Liver (tissue), 9 donors: Measurements from ENCODE around the gene TPM3. TPM values are rescaled to one million over a fixed set of nuclear protein-coding genes. Genes with fewer than 3 reads are reported as not detected.

Experiments used
- DNase-seq: peaks from one replicate; pipeline ENCODE4 v3.0.0-alpha.2; 2017; ENCODE audit warnings: low spot score
- H3K27ac ChIP-seq, 2 donors: one replicate each; pipeline ENCODE4 v1.7.0; 2013; ENCODE audit warnings: inconsistent platforms in 2 of 2, low read length in 2 of 2, control low read depth in 1 of 2, low read depth in 1 of 2, mild to moderate bottlenecking in 1 of 2
- H3K27me3 ChIP-seq, 4 donors: one replicate each; pipeline versions ENCODE4 v1.6.1 to v1.7.0; 2013; ENCODE audit warnings: low read length in 3 of 4, inconsistent platforms in 1 of 4, mild to moderate bottlenecking in 1 of 4, moderate library complexity in 1 of 4; ENCODE audit not compliant: control insufficient read depth in 4 of 4, insufficient read depth in 4 of 4
- H3K36me3 ChIP-seq, 4 donors: one replicate each; pipeline versions ENCODE4 v1.6.1 to v1.7.0; 2013; ENCODE audit warnings: low read length in 3 of 4, mild to moderate bottlenecking in 3 of 4, low read depth in 1 of 4, moderate library complexity in 1 of 4; ENCODE audit not compliant: control insufficient read depth in 4 of 4, insufficient read depth in 3 of 4
- H3K4me1 ChIP-seq, 4 donors: one replicate each; pipeline versions ENCODE4 v1.6.1 to v1.7.0; 2013; ENCODE audit warnings: low read length in 3 of 4, mild to moderate bottlenecking in 3 of 4, moderate library complexity in 1 of 4; ENCODE audit not compliant: control insufficient read depth in 4 of 4, insufficient read depth in 4 of 4
- H3K4me3 ChIP-seq, 3 donors: one replicate each; pipeline versions ENCODE4 v1.6.1 to v1.7.0; 2013; ENCODE audit warnings: low read length in 3 of 3, control low read depth in 1 of 3, low read depth in 1 of 3, mild to moderate bottlenecking in 1 of 3
- H3K9ac ChIP-seq, 2 donors: one replicate each; pipeline ENCODE4 v1.7.0; 2013; ENCODE audit warnings: low read length in 2 of 2, mild to moderate bottlenecking in 2 of 2, moderate library complexity in 2 of 2, control low read depth in 1 of 2, low read depth in 1 of 2
- H3K9me3 ChIP-seq, 4 donors: one replicate each; pipeline versions ENCODE4 v1.6.1 to v1.7.0; 2013; ENCODE audit warnings: low read length in 3 of 4; ENCODE audit not compliant: control insufficient read depth in 4 of 4
- EGR1 ChIP-seq, 2 donors: IDR thresholded peaks; 2 replicates each; pipeline ENCODE4 v1.6.1; 2016 to 2018; ENCODE audit warnings: antibody characterized with exemption in 2 of 2, low read depth in 2 of 2
- FOXA1 ChIP-seq: IDR thresholded peaks from 2 replicates; pipeline ENCODE4 v1.6.1; 2016; ENCODE audit warnings: antibody characterized with exemption
- FOXA2 ChIP-seq: IDR thresholded peaks from 2 replicates; pipeline ENCODE4 v1.6.1; 2016; ENCODE audit warnings: antibody characterized with exemption
- HNF4G ChIP-seq: IDR thresholded peaks from 2 replicates; pipeline ENCODE4 v1.6.1; 2016; ENCODE audit warnings: antibody characterized with exemption
- JUND ChIP-seq, 2 donors: IDR thresholded peaks; 2 replicates each; pipeline ENCODE4 v1.6.1; 2016; ENCODE audit warnings: antibody characterized with exemption in 2 of 2
- NR2F2 ChIP-seq: IDR thresholded peaks from 2 replicates; pipeline ENCODE4 v1.6.1; 2016; ENCODE audit warnings: antibody characterized with exemption
- RAD21 ChIP-seq, 2 donors: IDR thresholded peaks; 2 replicates each; pipeline ENCODE4 v1.6.1; 2016; ENCODE audit warnings: antibody characterized with exemption in 2 of 2, mild to moderate bottlenecking in 2 of 2
- REST ChIP-seq: IDR thresholded peaks from 2 replicates; pipeline ENCODE4 v1.6.1; 2016; ENCODE audit warnings: antibody characterized with exemption, mild to moderate bottlenecking
- RXRA ChIP-seq, 2 donors: IDR thresholded peaks; 2 replicates each; pipeline ENCODE4 v1.6.1; 2017 to 2018; ENCODE audit warnings: antibody characterized with exemption in 2 of 2, mild to moderate bottlenecking in 1 of 2
- SP1 ChIP-seq: IDR thresholded peaks from 2 replicates; pipeline ENCODE4 v1.6.1; 2018; ENCODE audit warnings: antibody characterized with exemption, mild to moderate bottlenecking
- YY1 ChIP-seq: IDR thresholded peaks from 2 replicates; pipeline ENCODE4 v1.6.1; 2016; ENCODE audit warnings: antibody characterized with exemption, mild to moderate bottlenecking
- ZBTB33 ChIP-seq: IDR thresholded peaks from 2 replicates; pipeline ENCODE4 v1.6.1; 2016; ENCODE audit warnings: antibody characterized with exemption
- WGBS: extraction: QIAGEN DNeasy Blood & Tissue Kit; methylation state at CpG from one replicate; pipeline ENCODE4 v1.1.7; 2013; 5-methylcytosine and 5-hydroxymethylcytosine counted together
- polyA plus RNA-seq, 2 donors: library from polyadenylated mRNA; stranded (reverse) in 1 of 2; unstranded in 1 of 2; fragments of 200-250 nt in 1 of 2; fragments of >200 nt in 1 of 2; fragmentation: Nextera tagmentation in 1 of 2; extraction: Ambion mirVana in 1 of 2; gene quantifications; one replicate each; pipeline versions ENCODE4 v1.2.1 to v1.2.3, GENCODE V29; 2013 to 2015
- total RNA-seq, 2 donors: library from RNA; depleted of rRNA; stranded (reverse); fragments of >200 nt; gene quantifications; one replicate each; pipeline ENCODE4 v1.2.3, GENCODE V29; 2014
- TF ChIP-seq, protein P1 (sequence below): IDR thresholded peaks from 2 replicates; pipeline ENCODE4 v1.6.1; 2016; ENCODE audit warnings: antibody characterized with exemption
- TF ChIP-seq, protein P2 (sequence below): fragments of 150-350 bp; IDR thresholded peaks from 2 replicates; pipeline ENCODE4 v1.5.1; 2017; ENCODE audit warnings: improper control_type of control experiment, low read depth, low read length; ENCODE audit not compliant: missing input control
- TF ChIP-seq, protein P3 (sequence below): IDR thresholded peaks from 2 replicates; pipeline ENCODE4 v1.6.1; 2016; ENCODE audit warnings: antibody characterized with exemption
- donor health status: healthy.
- donor health status: healthy.
- donor health status: healthy.
- donor health status: healthy.
- donor health status: healthy.

The TPM3 gene
- total and polyA plus RNA-seq, 4 donors: 89.6 to 120 (median 109) TPM

DNA sequence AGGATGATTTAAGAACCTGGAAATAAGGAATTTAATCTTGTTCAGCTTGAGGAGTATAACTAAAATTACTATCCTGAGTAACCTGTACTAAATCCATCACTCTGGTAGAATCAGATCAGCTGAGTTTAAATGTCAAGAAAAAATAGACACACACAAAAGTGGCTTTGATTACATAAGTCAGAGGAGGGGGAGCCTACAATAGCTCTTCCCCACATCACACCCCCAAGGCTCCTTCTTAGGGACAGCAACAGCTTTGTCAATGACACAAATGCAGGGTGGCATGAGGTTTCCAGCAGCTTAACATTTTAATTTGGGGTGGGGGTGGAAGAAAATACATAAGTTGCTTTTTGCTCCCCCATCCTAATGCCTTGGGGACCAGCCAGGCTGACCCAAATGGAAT is 24.4 kb downstream of the TPM3 start:
- no peak overlapping the region for H3K4me3 ChIP-seq
- no peaks in the 10 kb centered on the region for H3K9me3 ChIP-seq
- DNase-seq: no peak
- H3K27ac ChIP-seq: no peak overlapping the region
- TF ChIP-seq RXRA (IDR thresholded peaks at IDR 0.05): no peak
- TF ChIP-seq REST: no peak
- no peak for TF ChIP-seq SP1
- no peak for TF ChIP-seq FOXA1
- TF ChIP-seq FOXA2: no peak
- TF ChIP-seq, protein P1, sequence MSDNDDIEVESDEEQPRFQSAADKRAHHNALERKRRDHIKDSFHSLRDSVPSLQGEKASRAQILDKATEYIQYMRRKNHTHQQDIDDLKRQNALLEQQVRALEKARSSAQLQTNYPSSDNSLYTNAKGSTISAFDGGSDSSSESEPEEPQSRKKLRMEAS: no peak
- TF ChIP-seq, protein P2, sequence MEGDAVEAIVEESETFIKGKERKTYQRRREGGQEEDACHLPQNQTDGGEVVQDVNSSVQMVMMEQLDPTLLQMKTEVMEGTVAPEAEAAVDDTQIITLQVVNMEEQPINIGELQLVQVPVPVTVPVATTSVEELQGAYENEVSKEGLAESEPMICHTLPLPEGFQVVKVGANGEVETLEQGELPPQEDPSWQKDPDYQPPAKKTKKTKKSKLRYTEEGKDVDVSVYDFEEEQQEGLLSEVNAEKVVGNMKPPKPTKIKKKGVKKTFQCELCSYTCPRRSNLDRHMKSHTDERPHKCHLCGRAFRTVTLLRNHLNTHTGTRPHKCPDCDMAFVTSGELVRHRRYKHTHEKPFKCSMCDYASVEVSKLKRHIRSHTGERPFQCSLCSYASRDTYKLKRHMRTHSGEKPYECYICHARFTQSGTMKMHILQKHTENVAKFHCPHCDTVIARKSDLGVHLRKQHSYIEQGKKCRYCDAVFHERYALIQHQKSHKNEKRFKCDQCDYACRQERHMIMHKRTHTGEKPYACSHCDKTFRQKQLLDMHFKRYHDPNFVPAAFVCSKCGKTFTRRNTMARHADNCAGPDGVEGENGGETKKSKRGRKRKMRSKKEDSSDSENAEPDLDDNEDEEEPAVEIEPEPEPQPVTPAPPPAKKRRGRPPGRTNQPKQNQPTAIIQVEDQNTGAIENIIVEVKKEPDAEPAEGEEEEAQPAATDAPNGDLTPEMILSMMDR: no peak
- TF ChIP-seq EGR1 (IDR thresholded peaks at IDR 0.05; ENCODE audit: low read depth in 2 of 2): no peak
- TF ChIP-seq JUND (IDR thresholded peaks at IDR 0.05): no peak
- no peak for TF ChIP-seq HNF4G
- TF ChIP-seq NR2F2: no peak
- H3K4me1 ChIP-seq: no peaks in the 10 kb centered on the region
- peaks cover 30 to 90% (median 74%) of the 10 kb centered on the region in 4 donors for H3K36me3 ChIP-seq
- no peaks in the 10 kb centered on the region for H3K27me3 ChIP-seq
- no peak overlapping the region for H3K9ac ChIP-seq

GRCh38 chr1:154166207-154166606 is 25.7 kb downstream of the TPM3 start:
- Histone ChIP-seq H3K9ac (no peak overlapping the region), H3K36me3 (peaks cover 25 to 81% (median 67%) of the 10 kb centered on the region in 4 donors), H3K27ac (no peak overlapping the region), H3K9me3 (no peaks in the 10 kb centered on the region), H3K4me3 (no peak overlapping the region), H3K4me1 (no peaks in the 10 kb centered on the region), H3K27me3 (no peaks in the 10 kb centered on the region)
- no peak for DNase-seq
- 45% methylated on average over 1 of the region's 1 CpG for WGBS
- TF ChIP-seq RAD21 (IDR thresholded peaks at IDR 0.05) (no peak), YY1 (no peak), RXRA (IDR thresholded peaks at IDR 0.05) (no peak), FOXA2 (no peak), EGR1 (IDR thresholded peaks at IDR 0.05; ENCODE audit: low read depth in 2 of 2) (no peak), FOXA1 (no peak), ZBTB33 (no peak)
- TF ChIP-seq, protein P3, sequence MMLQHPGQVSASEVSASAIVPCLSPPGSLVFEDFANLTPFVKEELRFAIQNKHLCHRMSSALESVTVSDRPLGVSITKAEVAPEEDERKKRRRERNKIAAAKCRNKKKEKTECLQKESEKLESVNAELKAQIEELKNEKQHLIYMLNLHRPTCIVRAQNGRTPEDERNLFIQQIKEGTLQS: no peak
